LNCaP clone FGC (cell line): ENCODE data around the gene CAV3.
A peak's percentile ranks its signal among the peaks of the same experiment; 100 is the strongest.
"Not testable (repeated sequence)": the region's sequence is repeated elsewhere in the genome, so short reads cannot be mapped to it uniquely, and the experiment has no call there.

Experiments
- DNase-seq: peaks from one replicate; pipeline ENCODE4 v3.0.0-alpha.2; 2011; ENCODE audit warnings: low read depth
- H3K4me3 ChIP-seq: 2 replicates; pipeline ENCODE4 v1.5.1; 2011; ENCODE audit warnings: mild to moderate bottlenecking, low read depth, low read length, control low read depth
- TF ChIP-seq, protein P1 (sequence below): IDR thresholded peaks from 2 replicates; pipeline ENCODE4 v1.5.1; 2012; ENCODE audit warnings: mild to moderate bottlenecking; ENCODE audit not compliant: control insufficient read depth, insufficient read depth; ENCODE audit errors: extremely low read depth

Gene CAV3

DNA sequence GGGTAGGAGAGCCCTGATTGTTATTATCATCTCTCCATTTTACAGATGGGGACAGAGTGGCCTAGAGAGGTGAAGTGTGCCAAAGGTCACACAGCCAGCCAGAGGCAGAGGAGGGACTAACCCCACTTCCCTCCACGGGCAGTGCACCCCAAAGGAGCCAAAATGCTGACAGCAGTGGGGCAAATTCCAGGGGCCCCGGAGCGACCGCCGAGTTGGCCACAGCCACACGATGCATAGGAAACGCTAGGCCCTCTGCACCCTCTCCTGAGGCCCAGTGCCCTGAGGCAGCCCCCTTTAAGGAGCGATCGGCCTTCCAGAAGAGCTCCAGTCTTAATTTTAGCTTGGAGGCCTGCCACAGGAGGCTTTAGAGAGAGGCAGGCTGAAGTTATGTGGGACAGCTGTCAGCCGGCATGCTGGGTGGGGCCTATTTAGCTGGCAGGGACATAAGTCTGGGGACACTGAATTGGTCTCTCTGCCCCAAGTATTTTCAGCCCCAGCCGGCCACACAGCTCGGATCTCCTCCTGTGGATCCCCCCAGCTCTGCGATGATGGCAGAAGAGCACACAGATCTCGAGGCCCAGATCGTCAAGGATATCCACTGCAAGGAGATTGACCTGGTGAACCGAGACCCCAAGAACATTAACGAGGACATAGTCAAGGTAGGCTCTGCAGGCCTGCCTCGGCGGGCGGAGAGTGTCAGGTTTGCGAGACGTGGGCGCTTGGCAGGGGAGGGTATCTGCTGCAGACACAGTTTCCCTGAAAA lies at the start of gene CAV3:
CAV3 (plus strand) TSS at position 471 of the 763 bp plus-strand sequence; CDS start at position 546, 75 bp downstream.
- TF ChIP-seq, protein P1, sequence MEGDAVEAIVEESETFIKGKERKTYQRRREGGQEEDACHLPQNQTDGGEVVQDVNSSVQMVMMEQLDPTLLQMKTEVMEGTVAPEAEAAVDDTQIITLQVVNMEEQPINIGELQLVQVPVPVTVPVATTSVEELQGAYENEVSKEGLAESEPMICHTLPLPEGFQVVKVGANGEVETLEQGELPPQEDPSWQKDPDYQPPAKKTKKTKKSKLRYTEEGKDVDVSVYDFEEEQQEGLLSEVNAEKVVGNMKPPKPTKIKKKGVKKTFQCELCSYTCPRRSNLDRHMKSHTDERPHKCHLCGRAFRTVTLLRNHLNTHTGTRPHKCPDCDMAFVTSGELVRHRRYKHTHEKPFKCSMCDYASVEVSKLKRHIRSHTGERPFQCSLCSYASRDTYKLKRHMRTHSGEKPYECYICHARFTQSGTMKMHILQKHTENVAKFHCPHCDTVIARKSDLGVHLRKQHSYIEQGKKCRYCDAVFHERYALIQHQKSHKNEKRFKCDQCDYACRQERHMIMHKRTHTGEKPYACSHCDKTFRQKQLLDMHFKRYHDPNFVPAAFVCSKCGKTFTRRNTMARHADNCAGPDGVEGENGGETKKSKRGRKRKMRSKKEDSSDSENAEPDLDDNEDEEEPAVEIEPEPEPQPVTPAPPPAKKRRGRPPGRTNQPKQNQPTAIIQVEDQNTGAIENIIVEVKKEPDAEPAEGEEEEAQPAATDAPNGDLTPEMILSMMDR = no peak
- no peak for DNase-seq
- no peak within 1 kb of the TSS for H3K4me3 ChIP-seq

DNA sequence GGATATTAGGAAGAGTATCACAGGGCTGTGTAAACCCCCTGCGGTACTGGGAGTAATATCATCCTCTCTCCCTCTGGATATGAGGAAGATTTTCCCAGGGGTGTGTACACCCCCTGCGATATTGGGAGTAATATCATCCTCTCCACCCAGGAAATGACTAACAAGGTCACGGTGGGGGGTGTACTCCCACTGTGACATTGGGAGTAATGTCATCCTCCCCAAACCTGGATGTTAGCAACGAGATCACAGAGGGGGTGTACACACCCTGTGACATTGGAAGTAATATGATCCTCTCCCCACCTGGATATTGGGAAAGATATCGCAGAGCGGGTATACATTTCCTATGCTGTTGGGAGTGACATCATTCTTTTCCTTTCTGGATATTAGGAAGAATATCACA lies 48.6 kb upstream of the CAV3 start:
- DNase-seq, H3K4me3 ChIP-seq: not testable (repeated sequence)

DNA sequence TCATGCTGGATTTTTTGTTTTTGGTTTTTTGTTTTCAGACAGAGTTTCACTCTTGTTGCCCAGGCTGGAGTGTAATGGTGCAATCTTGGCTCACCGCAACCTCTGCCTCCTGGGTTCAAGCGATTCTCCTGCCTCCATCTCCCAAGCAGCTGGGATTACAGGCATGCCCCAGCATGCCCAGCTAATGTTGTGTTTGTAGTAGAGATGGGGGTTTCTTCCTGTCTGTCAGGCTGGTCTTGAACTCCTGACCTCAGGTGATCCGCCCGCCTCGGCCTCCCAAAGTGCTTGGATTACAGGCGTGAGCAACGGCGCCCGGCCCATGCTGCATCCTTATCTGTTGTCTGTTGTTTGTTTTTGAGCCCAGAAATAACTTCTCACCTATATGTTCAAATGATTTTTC lies 42.3 kb upstream of the CAV3 start:
- DNase-seq, H3K4me3 ChIP-seq: not testable (repeated sequence)

DNA sequence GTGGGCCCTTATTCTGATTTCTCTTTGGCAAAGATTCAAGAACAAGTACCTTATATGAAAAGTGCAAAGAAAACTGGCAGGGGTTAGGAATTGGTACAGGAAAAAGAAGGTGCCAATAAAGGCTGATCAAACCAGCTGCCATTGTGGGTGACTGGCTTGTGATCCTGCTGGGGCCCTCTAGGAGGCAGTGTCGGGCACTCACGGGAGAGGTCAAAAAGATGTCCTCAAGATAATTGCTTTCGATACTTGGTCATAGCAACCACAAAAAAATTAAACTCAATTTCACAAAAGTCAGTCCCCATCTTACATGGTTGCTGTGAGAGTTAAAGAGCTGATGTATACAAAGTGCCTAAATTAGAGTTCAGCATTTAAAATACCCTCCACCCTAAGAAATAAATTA lies 31.0 kb upstream of the CAV3 start:
- H3K4me3 ChIP-seq = no peak overlapping the region
- DNase-seq = no peak
- TF ChIP-seq, protein P1 = no peak

DNA sequence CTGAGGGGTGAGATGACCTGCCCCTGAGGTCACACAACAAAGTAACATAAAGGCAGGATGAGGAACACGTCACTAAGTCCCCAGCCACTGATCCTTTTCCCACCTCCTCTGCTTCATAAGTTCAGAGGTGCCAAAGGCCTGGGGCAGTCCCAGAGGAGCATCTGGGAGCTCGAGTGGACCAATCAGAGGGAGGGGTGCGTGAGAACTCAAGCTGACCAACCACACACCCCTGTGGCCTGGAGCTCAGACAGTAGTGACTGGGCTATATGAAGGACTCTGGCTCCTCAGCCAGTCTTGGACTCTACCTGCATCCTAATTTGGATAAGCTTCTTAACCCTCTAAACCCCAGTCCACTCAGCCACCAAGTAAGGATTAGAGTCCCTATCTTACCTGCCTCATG lies 28.0 kb upstream of the CAV3 start:
- DNase-seq = no peak
- H3K4me3 ChIP-seq = no peak overlapping the region
- TF ChIP-seq, protein P1 = no peak

DNA sequence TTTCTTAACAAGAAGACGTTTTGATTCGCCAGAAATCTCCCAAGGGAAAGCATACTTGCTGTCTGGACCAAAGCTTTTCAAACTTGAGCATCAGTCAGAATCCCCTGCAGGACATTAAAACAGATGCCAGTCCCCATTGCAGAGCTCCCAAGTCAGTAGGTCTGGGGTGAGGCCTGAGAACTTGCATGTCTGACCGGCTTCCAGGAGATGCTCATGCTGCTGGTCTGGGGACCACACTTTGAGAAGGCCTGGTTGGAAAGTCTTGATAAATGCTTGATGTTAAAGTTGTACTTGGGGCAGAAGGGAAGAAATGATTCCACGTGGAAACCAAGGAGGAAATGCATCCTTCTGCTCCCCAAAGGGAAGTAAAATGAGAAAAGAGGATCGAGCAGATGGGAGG lies 24.3 kb upstream of the CAV3 start:
- DNase-seq = no peak
- TF ChIP-seq, protein P1 = no peak
- no peak overlapping the region for H3K4me3 ChIP-seq

DNA sequence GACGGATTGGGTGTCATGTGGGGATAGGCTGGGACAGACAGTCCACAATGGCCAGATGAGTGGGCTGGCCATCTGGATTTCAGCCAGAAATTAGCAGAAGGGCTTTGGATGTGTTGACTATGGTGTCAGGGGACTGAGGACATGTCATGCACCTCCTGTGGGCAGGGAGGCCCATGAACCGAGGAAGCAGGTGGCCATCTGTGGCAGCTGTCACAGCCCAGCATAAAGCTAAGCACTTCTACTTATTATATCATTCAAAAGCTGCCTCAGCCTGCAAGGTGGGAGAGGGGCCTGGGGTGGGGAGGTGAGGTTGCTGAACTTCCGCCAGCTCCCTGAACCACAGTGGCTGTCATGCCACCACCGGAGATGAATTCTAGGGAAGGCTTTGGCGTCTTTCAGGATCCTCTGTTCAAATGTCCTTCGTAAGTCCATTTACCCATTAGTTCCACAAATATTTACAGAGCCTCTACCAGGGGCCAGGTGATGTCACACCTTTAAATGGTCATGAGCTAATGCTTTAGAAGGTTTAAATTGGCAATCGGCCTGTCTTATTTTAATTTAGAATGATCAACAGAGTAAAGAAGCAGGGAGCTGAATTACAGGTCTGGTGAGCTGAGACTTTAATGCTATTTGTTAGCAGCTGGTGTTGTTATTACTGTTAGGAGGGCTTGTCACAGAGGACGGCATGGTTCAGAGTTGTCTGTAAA lies 23.6 kb upstream of the CAV3 start:
- peak; percentile 98 for DNase-seq
- H3K4me3 ChIP-seq = no peak overlapping the region; the same call in 1 of the 2 replicates
- TF ChIP-seq, protein P1 = no peak
